ENCODE results near the gene FTL. TPM values are rescaled to one million over a fixed set of nuclear protein-coding genes. Genes with fewer than 3 reads are reported as not detected.

Gene FTL
- total RNA-seq, 2 experiments from 2014 or later = 467 to 602 TPM

- H3K9me3 ChIP-seq (ENCODE audit: low read length) = no peaks in the 10 kb centered on the region
- DNase-seq (ENCODE audit: low spot score) = peak; percentile 43
- TF ChIP-seq, protein P1, sequence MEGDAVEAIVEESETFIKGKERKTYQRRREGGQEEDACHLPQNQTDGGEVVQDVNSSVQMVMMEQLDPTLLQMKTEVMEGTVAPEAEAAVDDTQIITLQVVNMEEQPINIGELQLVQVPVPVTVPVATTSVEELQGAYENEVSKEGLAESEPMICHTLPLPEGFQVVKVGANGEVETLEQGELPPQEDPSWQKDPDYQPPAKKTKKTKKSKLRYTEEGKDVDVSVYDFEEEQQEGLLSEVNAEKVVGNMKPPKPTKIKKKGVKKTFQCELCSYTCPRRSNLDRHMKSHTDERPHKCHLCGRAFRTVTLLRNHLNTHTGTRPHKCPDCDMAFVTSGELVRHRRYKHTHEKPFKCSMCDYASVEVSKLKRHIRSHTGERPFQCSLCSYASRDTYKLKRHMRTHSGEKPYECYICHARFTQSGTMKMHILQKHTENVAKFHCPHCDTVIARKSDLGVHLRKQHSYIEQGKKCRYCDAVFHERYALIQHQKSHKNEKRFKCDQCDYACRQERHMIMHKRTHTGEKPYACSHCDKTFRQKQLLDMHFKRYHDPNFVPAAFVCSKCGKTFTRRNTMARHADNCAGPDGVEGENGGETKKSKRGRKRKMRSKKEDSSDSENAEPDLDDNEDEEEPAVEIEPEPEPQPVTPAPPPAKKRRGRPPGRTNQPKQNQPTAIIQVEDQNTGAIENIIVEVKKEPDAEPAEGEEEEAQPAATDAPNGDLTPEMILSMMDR (conservative IDR thresholded peaks at IDR 0.05; ENCODE audit: low read length) = no peak
- no peak for TF ChIP-seq EZH2phosphoT487 (IDR thresholded peaks at IDR 0.05; ENCODE audit: borderline replicate concordance, low read depth, low read length)
- H3K27ac ChIP-seq (ENCODE audit: low read depth, low read length, poor library complexity, severe bottlenecking) = no peak within 1 kb of the TSS
- H3K4me3 ChIP-seq (ENCODE audit: low read depth, low read length, poor library complexity, severe bottlenecking) = peak within 1 kb of the TSS; percentile 45
- no TSS peak for BruUV-seq (replicated peaks)
- no peaks in the 10 kb centered on the region for H4K20me1 ChIP-seq (ENCODE audit: insufficient read depth, low read length)
- ChIA-PET CTCF (ENCODE audit: unreplicated experiment) (no interaction called here), POLR2A (interaction anchor here (0.9 to 1.5 kb wide), 2 partner anchors 55 to 60 kb away, joined by 3 read pairs; partner anchors contain the start of genes GYS1 and RUVBL2)
- H3K9me2 ChIP-seq (ENCODE audit: insufficient read depth, low read length) = no peaks in the 10 kb centered on the region
- no peaks in the 10 kb centered on the region for H3K79me2 ChIP-seq (ENCODE audit: insufficient read depth, low read depth, low read length)
- intact Hi-C loops (cut with micrococcal nuclease; ENCODE audit: unreplicated experiment) = no loop called here
- peaks cover 15% of the 10 kb centered on the region for H3K4me1 ChIP-seq (ENCODE audit: insufficient read depth, low read length, poor library complexity, severe bottlenecking)
- peak within 1 kb of the TSS; percentile 51 for H2AFZ ChIP-seq (ENCODE audit: low read length)
- no peaks in the 10 kb centered on the region for H3K36me3 ChIP-seq (ENCODE audit: insufficient read depth, low read length)
- H3K4me2 ChIP-seq (ENCODE audit: low read length) = peak within 1 kb of the TSS; percentile 66
Measured at GRCh38 chr19:48933382-48933932, 31.7 kb upstream of the FTL start, which contains the start of gene DHDH. Gene DHDH (plus strand): TSS chr19:48933699. CDS start chr19:48933722, 23 bp downstream.

DNA sequence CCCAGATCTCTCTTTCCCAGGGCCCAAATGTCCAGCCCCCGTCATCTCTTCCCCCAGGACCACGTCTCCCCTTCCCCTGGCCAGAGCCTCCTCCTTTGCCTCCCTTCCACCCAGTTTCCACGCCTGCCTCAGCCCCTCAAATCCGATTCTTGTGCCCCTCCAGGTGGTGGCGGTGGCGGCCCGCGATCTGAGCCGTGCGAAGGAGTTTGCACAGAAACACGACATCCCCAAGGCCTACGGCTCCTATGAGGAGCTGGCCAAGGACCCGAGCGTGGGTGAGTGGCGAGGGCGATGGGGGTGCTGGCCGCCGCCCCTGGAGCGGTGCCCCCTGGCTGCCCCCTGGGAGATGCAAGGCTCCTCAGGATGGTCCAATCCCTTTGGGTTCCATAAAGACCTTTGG is 30.3 kb upstream of the FTL start:
- ChIA-PET POLR2A (interaction anchor here (0.5 kb wide), 1 partner anchor 25 kb away, joined by 5 read pairs; no protein-coding TSS in a partner anchor), CTCF (ENCODE audit: unreplicated experiment) (no interaction called here)
- Histone ChIP-seq H3K36me3 (ENCODE audit: insufficient read depth, low read length) (no peaks in the 10 kb centered on the region), H4K20me1 (ENCODE audit: insufficient read depth, low read length) (no peaks in the 10 kb centered on the region), H2AFZ (ENCODE audit: low read length) (no peak overlapping the region), H3K4me1 (ENCODE audit: insufficient read depth, low read length, poor library complexity, severe bottlenecking) (peaks cover 15% of the 10 kb centered on the region), H3K4me2 (ENCODE audit: low read length) (no peak overlapping the region), H3K27ac (ENCODE audit: low read depth, low read length, poor library complexity, severe bottlenecking) (no peak overlapping the region), H3K9me2 (ENCODE audit: insufficient read depth, low read length) (no peaks in the 10 kb centered on the region), H3K4me3 (ENCODE audit: low read depth, low read length, poor library complexity, severe bottlenecking) (no peak overlapping the region), H3K79me2 (ENCODE audit: insufficient read depth, low read depth, low read length) (no peaks in the 10 kb centered on the region), H3K9me3 (ENCODE audit: low read length) (no peaks in the 10 kb centered on the region)
- BruUV-seq (replicated peaks) = no TSS peak
- DNase-seq (ENCODE audit: low spot score) = no peak
- intact Hi-C loops (cut with micrococcal nuclease; ENCODE audit: unreplicated experiment) = no loop called here
- TF ChIP-seq, protein P1 (conservative IDR thresholded peaks at IDR 0.05; ENCODE audit: low read length) = peak; percentile 54
- TF ChIP-seq EZH2phosphoT487 (IDR thresholded peaks at IDR 0.05; ENCODE audit: borderline replicate concordance, low read depth, low read length) = no peak

DNA sequence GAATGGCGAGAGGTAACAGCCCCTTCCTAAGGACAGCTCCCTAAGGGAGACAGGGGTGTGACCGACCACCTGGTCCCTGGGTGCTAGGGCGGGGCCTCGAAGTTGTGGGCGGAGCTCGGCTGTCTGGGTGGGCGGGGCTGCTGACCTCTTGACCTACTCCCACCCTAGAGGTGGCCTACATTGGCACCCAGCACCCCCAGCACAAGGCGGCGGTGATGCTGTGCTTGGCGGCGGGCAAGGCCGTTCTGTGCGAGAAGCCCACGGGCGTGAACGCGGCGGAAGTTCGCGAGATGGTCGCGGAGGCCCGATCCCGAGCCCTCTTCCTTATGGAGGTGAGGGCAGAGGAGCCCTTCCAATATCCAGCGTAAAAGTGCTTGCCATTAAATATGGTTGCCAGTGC is 29.2 kb upstream of the FTL start:
- no TSS peak for BruUV-seq (replicated peaks)

More for the DNA sequence above, 29.2 kb upstream of the FTL start:
- Histone ChIP-seq H3K9me2 (ENCODE audit: insufficient read depth, low read length) (no peaks in the 10 kb centered on the region), H3K4me3 (ENCODE audit: low read depth, low read length, poor library complexity, severe bottlenecking) (no peak overlapping the region), H2AFZ (ENCODE audit: low read length) (no peak overlapping the region), H4K20me1 (ENCODE audit: insufficient read depth, low read length) (no peaks in the 10 kb centered on the region), H3K79me2 (ENCODE audit: insufficient read depth, low read depth, low read length) (no peaks in the 10 kb centered on the region), H3K4me2 (ENCODE audit: low read length) (no peak overlapping the region), H3K27ac (ENCODE audit: low read depth, low read length, poor library complexity, severe bottlenecking) (no peak overlapping the region), H3K9me3 (ENCODE audit: low read length) (no peaks in the 10 kb centered on the region), H3K36me3 (ENCODE audit: insufficient read depth, low read length) (no peaks in the 10 kb centered on the region), H3K4me1 (ENCODE audit: insufficient read depth, low read length, poor library complexity, severe bottlenecking) (peaks cover 12% of the 10 kb centered on the region)
- TF ChIP-seq EZH2phosphoT487 (IDR thresholded peaks at IDR 0.05; ENCODE audit: borderline replicate concordance, low read depth, low read length) = no peak
- TF ChIP-seq, protein P1 (conservative IDR thresholded peaks at IDR 0.05; ENCODE audit: low read length) = no peak
- CTCF ChIA-PET (ENCODE audit: unreplicated experiment) = no interaction called here
- intact Hi-C loops (cut with micrococcal nuclease; ENCODE audit: unreplicated experiment) = no loop called here
- DNase-seq (ENCODE audit: low spot score) = no peak
- POLR2A ChIA-PET = no interaction called here
